SK-N-MC (cell line): ENCODE results near the gene FES.

Experiments
- EZH2 ChIP-seq: fragments of 200-600 bp; sonication (generic); IDR thresholded peaks from one replicate; pipeline ENCODE4 v1.6.1; 2017; ENCODE audit warnings: antibody characterized with exemption
- POLR2AphosphoS5 ChIP-seq: IDR thresholded peaks from 2 replicates; pipeline ENCODE4 v1.6.1; 2012; ENCODE audit warnings: mild to moderate bottlenecking, low read depth, low read length, borderline replicate concordance

DNA sequence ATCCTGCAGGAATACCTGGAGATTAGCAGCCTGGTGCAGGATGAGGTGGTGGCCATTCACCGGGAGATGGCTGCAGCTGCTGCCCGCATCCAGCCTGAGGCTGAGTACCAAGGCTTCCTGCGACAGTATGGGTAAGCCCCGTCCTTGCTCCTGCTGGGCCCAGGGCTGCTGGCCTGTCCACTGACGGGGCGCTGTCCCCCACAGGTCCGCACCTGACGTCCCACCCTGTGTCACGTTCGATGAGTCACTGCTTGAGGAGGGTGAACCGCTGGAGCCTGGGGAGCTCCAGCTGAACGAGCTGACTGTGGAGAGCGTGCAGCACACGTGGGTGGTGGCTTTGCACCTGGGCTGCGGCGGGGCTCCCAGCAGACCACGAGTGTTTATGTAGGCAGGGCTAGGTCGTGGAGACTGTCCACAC lies 5.0 kb downstream of the FES start:
- TF ChIP-seq POLR2AphosphoS5 (no peak), EZH2 (no peak)
